GM23248 (cell line): ENCODE data around the gene LSR. TPM values are rescaled to one million over a fixed set of nuclear protein-coding genes. Genes with fewer than 3 reads are reported as not detected.
A peak's percentile ranks its signal among the peaks of the same experiment; 100 is the strongest.

ENCODE experiments used
- DNase-seq: peaks from one replicate; pipeline ENCODE4 v3.0.0-alpha.2; 2015
- H2AFZ ChIP-seq: fragments of 200-600 bp; sonication (generic); 2 replicates; pipeline ENCODE4 v1.6.1; 2016; ENCODE audit warnings: antibody characterized with exemption
- H3F3A ChIP-seq: fragments of 200-600 bp; sonication (generic); 2 replicates; pipeline ENCODE4 v1.6.1; 2016; ENCODE audit warnings: mild to moderate bottlenecking, antibody characterized with exemption, mixed run types; ENCODE audit not compliant: insufficient read depth
- H3K27ac ChIP-seq: fragments of 200-600 bp; sonication (generic); 2 replicates; pipeline ENCODE4 v1.5.1; 2016; ENCODE audit warnings: mild to moderate bottlenecking
- H3K27me3 ChIP-seq: fragments of 200-600 bp; sonication (generic); replicated peaks from 2 replicates; pipeline ENCODE4 v1.6.1; 2016; ENCODE audit warnings: mild to moderate bottlenecking; ENCODE audit not compliant: insufficient read depth
- H3K36me3 ChIP-seq: fragments of 200-600 bp; sonication (generic); 2 replicates; pipeline ENCODE4 v1.6.1; 2016; ENCODE audit warnings: low read depth, mild to moderate bottlenecking
- H3K4me1 ChIP-seq: fragments of 200-600 bp; sonication (generic); 2 replicates; pipeline ENCODE4 v1.6.1; 2016; ENCODE audit warnings: mild to moderate bottlenecking; ENCODE audit not compliant: insufficient read depth
- H3K4me2 ChIP-seq: fragments of 200-600 bp; sonication (generic); one replicate; pipeline ENCODE4 v1.6.1; 2016; ENCODE audit warnings: mild to moderate bottlenecking; ENCODE audit not compliant: unreplicated experiment
- H3K4me3 ChIP-seq: fragments of 200-600 bp; sonication (generic); 2 replicates; pipeline ENCODE4 v1.5.1; 2016; ENCODE audit warnings: mild to moderate bottlenecking
- H3K79me2 ChIP-seq: fragments of 200-600 bp; sonication (generic); 2 replicates; pipeline ENCODE4 v1.6.1; 2016; ENCODE audit warnings: mild to moderate bottlenecking; ENCODE audit not compliant: insufficient read depth
- H3K9ac ChIP-seq: fragments of 200-600 bp; sonication (generic); 2 replicates; pipeline ENCODE4 v1.6.1; 2016; ENCODE audit warnings: mild to moderate bottlenecking
- H3K9me2 ChIP-seq: fragments of 200-600 bp; sonication (generic); 2 replicates; pipeline ENCODE4 v1.6.1; 2016; ENCODE audit warnings: mixed run types, mild to moderate bottlenecking, moderate library complexity; ENCODE audit not compliant: insufficient read depth
- H3K9me3 ChIP-seq: fragments of 200-600 bp; sonication (generic); one replicate; pipeline ENCODE4 v1.6.1; 2017; ENCODE audit warnings: low read depth
- H4K20me1 ChIP-seq: fragments of 200-600 bp; sonication (generic); 2 replicates; pipeline ENCODE4 v1.6.0; 2016; ENCODE audit not compliant: insufficient read depth
- EZH2 ChIP-seq: fragments of 200-600 bp; sonication (generic); IDR thresholded peaks from 2 replicates; pipeline ENCODE4 v1.6.1; 2018; ENCODE audit warnings: antibody characterized with exemption, mild to moderate bottlenecking; ENCODE audit not compliant: insufficient read depth, poor library complexity, severe bottlenecking
- EZH2phosphoT487 ChIP-seq: fragments of 200-600 bp; sonication (generic); IDR thresholded peaks from 2 replicates; pipeline ENCODE4 v1.6.1; 2018; ENCODE audit warnings: antibody characterized with exemption, moderate library complexity, mild to moderate bottlenecking, low read depth; ENCODE audit not compliant: insufficient read depth
- WGBS, 2 experiments: methylation state at CpG; one replicate each; pipeline ENCODE4 v1.1.6; 2015 to 2017; ENCODE audit warnings: low lambda C conversion rate in 2 of 2, low coverage in 1 of 2; ENCODE audit errors: missing lambda C conversion rate in 2 of 2; 5-methylcytosine and 5-hydroxymethylcytosine counted together
- in situ Hi-C: fragments of 300-500 bp; cut with MboI; formaldehyde crosslinking; loops from 2 replicates; pipeline ENCODE4 v1.15.0; 2020
- polyA plus RNA-seq: library from polyadenylated mRNA; unstranded; fragments of >200 nt; fragmentation: Nextera tagmentation; extraction: Ambion mirVana; gene quantifications from 2 replicates; pipeline ENCODE4 v1.2.1, GENCODE V29; 2016
- total RNA-seq: library from RNA; depleted of rRNA; stranded (reverse); fragments of >200 nt; shearing (Covaris generic); gene quantifications from 2 replicates; pipeline ENCODE4 v1.2.3, GENCODE V29; 2014

LSR gene
- total and polyA plus RNA-seq, 2 experiments from 2014 or later: 2.7 TPM; not detected in 1

DNA sequence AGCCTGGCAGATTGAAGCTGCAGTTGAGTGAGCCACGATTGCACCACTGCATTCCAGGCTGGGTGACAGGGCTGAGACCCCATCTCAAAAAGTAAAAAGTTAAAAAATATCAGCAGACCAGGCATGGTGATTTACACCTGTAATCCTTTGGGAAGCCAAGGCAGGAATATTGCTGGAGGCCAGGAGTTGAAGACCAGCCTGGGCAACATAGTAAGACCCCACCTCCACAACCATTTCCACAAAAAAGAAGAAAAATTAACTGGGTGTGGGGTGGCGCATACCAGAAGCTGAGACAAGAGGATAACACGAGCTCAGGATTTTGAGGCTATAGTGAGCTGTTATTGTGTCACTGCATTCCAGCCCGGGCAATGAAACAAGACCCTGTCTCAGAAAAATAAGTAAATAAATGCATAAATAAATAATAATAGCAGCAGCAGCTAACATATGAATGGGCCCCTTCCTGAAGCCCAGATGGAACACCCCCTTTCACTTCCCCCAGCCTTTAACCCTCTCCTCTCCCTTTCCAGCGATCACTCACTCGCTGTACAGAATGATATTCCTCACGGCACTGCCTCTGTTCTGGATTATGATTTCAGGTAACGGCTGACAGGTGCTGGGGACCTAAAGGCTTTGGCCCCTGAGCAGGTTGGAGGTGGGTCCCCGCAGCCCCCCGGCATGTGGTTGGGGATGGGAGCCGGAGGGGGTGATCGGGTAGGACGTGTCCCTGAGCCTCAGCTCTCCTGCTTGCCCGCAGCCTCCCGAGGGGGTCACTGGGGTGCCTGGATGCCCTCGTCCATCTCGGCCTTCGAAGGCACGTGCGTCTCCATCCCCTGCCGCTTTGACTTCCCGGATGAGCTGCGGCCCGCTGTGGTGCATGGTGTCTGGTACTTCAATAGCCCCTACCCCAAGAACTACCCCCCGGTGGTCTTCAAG lies 46.3 kb downstream of the LSR start:
- Histone ChIP-seq H4K20me1 (no peaks in the 10 kb centered on the region), H3K9me2 (no peaks in the 10 kb centered on the region), H3K4me2 (no peak overlapping the region), H3K9me3 (no peaks in the 10 kb centered on the region), H3K4me1 (peaks cover 8% of the 10 kb centered on the region; the same call in 1 of the 2 replicates), H3K36me3 (no peaks in the 10 kb centered on the region), H3K27ac (no peak overlapping the region), H3F3A (no peaks in the 10 kb centered on the region), H2AFZ (no peak overlapping the region), H3K27me3 (peaks cover 32% of the 10 kb centered on the region), H3K4me3 (no peak overlapping the region), H3K79me2 (no peaks in the 10 kb centered on the region), H3K9ac (no peak overlapping the region)
- in situ Hi-C loops: no loop called here
- WGBS, 2 experiments: 37 to 38% methylated on average over 22 to 25 of the region's 25 CpGs
- TF ChIP-seq EZH2phosphoT487: no peak
- TF ChIP-seq EZH2: no peak
- peak; percentile 47 for DNase-seq

DNA sequence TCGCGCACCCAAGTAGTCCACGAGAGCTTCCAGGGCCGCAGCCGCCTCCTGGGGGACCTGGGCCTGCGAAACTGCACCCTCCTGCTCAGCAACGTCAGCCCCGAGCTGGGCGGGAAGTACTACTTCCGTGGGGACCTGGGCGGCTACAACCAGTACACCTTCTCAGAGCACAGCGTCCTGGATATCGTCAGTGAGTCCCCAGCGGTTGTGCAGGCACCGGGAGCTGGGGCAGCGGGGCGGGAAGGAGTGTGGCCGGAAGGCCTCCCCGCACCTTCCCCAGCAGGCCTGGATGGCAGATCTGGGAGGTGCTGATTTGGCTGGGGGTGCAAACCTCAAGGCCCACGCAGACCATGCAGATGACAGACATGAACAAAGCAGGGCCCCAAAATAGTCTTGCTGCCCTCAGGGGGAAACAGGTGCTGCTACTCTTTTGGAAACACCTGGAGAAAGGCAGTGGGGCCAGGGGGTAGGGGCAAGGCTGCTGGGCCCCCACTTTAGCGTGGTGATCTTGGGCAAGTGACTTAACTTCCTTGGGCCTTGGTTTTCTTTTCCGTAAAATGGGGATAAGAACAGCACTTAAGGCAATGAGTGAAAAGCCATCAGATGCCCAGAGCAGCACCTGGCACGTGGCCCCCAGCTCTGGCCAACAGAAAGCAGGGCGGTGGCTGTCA lies 47.1 kb downstream of the LSR start:
- in situ Hi-C loops: no loop called here
- Histone ChIP-seq H3K9ac (no peak overlapping the region), H3K27me3 (peaks cover 32% of the 10 kb centered on the region), H3K4me2 (no peak overlapping the region), H3F3A (no peaks in the 10 kb centered on the region), H3K27ac (no peak overlapping the region), H3K4me3 (no peak overlapping the region), H3K79me2 (no peaks in the 10 kb centered on the region), H3K36me3 (no peaks in the 10 kb centered on the region), H3K4me1 (peaks cover 8% of the 10 kb centered on the region; the same call in 1 of the 2 replicates), H2AFZ (no peak overlapping the region), H3K9me2 (no peaks in the 10 kb centered on the region), H3K9me3 (no peaks in the 10 kb centered on the region), H4K20me1 (no peaks in the 10 kb centered on the region)
- DNase-seq: no peak
- TF ChIP-seq EZH2: no peak
- no peak for TF ChIP-seq EZH2phosphoT487
- 60 to 63% methylated on average over 21 to 24 of the region's 24 CpGs for WGBS, 2 experiments

- H3F3A ChIP-seq: no peaks in the 10 kb centered on the region
- no peaks in the 10 kb centered on the region for H4K20me1 ChIP-seq
- H3K36me3 ChIP-seq: no peaks in the 10 kb centered on the region
- no peaks in the 10 kb centered on the region for H3K79me2 ChIP-seq
- TF ChIP-seq EZH2: no peak
- no peak for TF ChIP-seq EZH2phosphoT487
- in situ Hi-C loops: no loop called here
- 87 to 88% methylated on average over 7 of the region's 7 CpGs for WGBS, 2 experiments
- no peak for DNase-seq
- no peak overlapping the region for H3K4me2 ChIP-seq
- H3K4me3 ChIP-seq: no peak overlapping the region
- H2AFZ ChIP-seq: no peak overlapping the region
- peaks cover 32% of the 10 kb centered on the region for H3K27me3 ChIP-seq
- H3K27ac ChIP-seq: no peak overlapping the region
- no peaks in the 10 kb centered on the region for H3K9me3 ChIP-seq
- H3K4me1 ChIP-seq: peaks cover 8% of the 10 kb centered on the region; the same call in 1 of the 2 replicates
- no peaks in the 10 kb centered on the region for H3K9me2 ChIP-seq
- no peak overlapping the region for H3K9ac ChIP-seq
Measured at GRCh38 chr19:35296644-35297514, 48.1 kb downstream of the LSR start.

DNA sequence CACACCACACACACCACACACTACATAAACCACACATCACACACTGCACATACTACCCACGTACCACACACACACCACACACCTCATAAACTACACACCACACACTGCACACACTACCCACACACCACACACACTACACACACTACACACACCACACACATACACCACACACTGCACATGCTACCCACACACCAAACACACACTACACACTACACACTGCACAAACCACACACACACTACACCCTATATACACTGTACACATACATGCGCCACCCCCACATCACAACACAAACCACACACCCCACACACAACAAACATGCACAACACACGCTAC lies 48.7 kb downstream of the LSR start:
- H3K9me2 ChIP-seq: no peaks in the 10 kb centered on the region
- WGBS, 2 experiments: 63 to 64% methylated on average over 3 of the region's 3 CpGs
- TF ChIP-seq EZH2 (no peak), EZH2phosphoT487 (no peak)

More for the DNA sequence above, 48.7 kb downstream of the LSR start:
- Histone ChIP-seq H3K9ac (no peak overlapping the region), H3K36me3 (no peaks in the 10 kb centered on the region), H3K4me2 (no peak overlapping the region), H3K4me3 (no peak overlapping the region), H3K27me3 (peaks cover 26% of the 10 kb centered on the region), H4K20me1 (no peaks in the 10 kb centered on the region), H3K9me3 (no peaks in the 10 kb centered on the region), H2AFZ (no peak overlapping the region), H3K27ac (no peak overlapping the region), H3F3A (no peaks in the 10 kb centered on the region), H3K4me1 (peaks cover 8% of the 10 kb centered on the region; the same call in 1 of the 2 replicates), H3K79me2 (no peaks in the 10 kb centered on the region)
- DNase-seq: no peak
- in situ Hi-C loops: no loop called here
